NCI-H2081 (cell line): Measurements from ENCODE around the gene TBC1D3L.
"Not testable (repeated sequence)": the region's sequence is repeated elsewhere in the genome, so short reads cannot be mapped to it uniquely, and the experiment has no call there.

Source experiments
- DNase-seq, 2 experiments: peaks; one replicate each; lab custom pipeline; 2025; lab: John Stamatoyannopoulos, UW

The TBC1D3L gene

DNA sequence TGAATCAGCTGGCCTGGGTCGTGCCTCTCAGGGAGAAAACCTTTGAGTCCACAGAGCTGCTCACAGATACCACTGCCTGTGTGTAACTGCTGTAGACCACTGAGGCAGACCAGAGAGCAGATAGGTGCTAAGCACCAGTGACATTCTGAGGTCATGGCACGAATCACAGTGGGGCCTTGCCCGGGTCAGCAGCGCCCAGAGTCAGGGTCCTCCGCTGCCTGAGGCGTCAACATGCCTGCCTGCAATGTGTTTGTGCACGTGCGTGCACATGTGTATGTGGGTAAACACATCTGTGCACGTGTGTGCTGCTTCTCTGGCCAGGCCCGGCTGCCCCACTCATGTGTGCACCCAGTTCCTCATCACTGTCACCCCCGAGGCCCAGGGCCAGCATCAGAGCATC is at the start of gene TBC1D3L:
Gene TBC1D3L (minus strand): TSS at position 101 of the 400 bp plus-strand sequence. CDS start 1,540 bp downstream, outside the sequence.
- DNase-seq, result not testable (repeated sequence)

DNA sequence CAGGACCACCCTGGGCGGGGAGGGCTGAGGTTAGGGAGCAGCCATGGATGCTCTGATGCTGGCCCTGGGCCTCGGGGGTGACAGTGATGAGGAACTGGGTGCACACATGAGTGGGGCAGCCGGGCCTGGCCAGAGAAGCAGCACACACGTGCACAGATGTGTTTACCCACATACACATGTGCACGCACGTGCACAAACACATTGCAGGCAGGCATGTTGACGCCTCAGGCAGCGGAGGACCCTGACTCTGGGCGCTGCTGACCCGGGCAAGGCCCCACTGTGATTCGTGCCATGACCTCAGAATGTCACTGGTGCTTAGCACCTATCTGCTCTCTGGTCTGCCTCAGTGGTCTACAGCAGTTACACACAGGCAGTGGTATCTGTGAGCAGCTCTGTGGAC is 14.8 kb upstream of the TBC1D3L start, which contains the start of gene TBC1D3D:
Gene TBC1D3D (plus strand): TSS at position 301 of the 400 bp plus-strand sequence. CDS start 1,585 bp downstream, outside the sequence.
- DNase-seq, result not testable (repeated sequence)
